Caco-2 (cell line): Measurements from ENCODE around the gene CAMKK2. TPM values are rescaled to one million over a fixed set of nuclear protein-coding genes. Genes with fewer than 3 reads are reported as not detected.

Experiments
- BruUV-seq: library from RNA; stranded (reverse); fragments of 400-500 nt; replicated peaks from 2 replicates; lab custom pipeline; 2021; lab: Mats Ljungman, UMichigan
- CTCF ChIA-PET: fragments of 300-600 bp; sonication (Branson Sonifier 250); formaldehyde crosslinking; loops from one replicate; lab custom pipeline; 2022; ENCODE audit warnings: antibody characterized with exemption; lab: Charles Lee
- POLR2A ChIA-PET: fragments of 300-600 bp; sonication (Branson Sonifier 250); formaldehyde crosslinking; loops from one replicate; lab custom pipeline; 2022; ENCODE audit warnings: antibody characterized with exemption; lab: Charles Lee
- DNase-seq, 2 experiments: peaks; one replicate each; pipeline versions ENCODE4 v3.0.0 to v3.0.0-alpha.2; 2020 to 2022
- H3K27me3 ChIP-seq: replicated peaks from 2 replicates; pipeline ENCODE4 v1.6.0; 2011; ENCODE audit warnings: low read length; ENCODE audit not compliant: control insufficient read depth, insufficient read depth
- H3K36me3 ChIP-seq: 2 replicates; pipeline ENCODE4 v1.5.1; 2011; ENCODE audit warnings: low read length; ENCODE audit not compliant: control insufficient read depth, insufficient read depth
- H3K4me1 ChIP-seq: fragments of 250-450 bp; sonication (Bioruptor Pico); 2 replicates; pipeline ENCODE4 v1.5.1; 2020; ENCODE audit warnings: mild to moderate bottlenecking
- H3K4me3 ChIP-seq: 2 replicates; pipeline ENCODE4 v1.5.1; 2011; ENCODE audit warnings: low read depth, mild to moderate bottlenecking, control low read depth, low read length
- H3K9me3 ChIP-seq: fragments of 250-450 bp; sonication (Bioruptor Pico); 2 replicates; pipeline ENCODE4 v1.5.1; 2020; ENCODE audit warnings: mild to moderate bottlenecking, moderate library complexity
- H3K27ac Mint-ChIP-seq: one replicate; pipeline ENCODE4 v1.8.0; 2022; ENCODE audit warnings: mixed read lengths; ENCODE audit not compliant: unreplicated experiment
- H3K27me3 Mint-ChIP-seq: one replicate; pipeline ENCODE4 v1.8.0; 2022; ENCODE audit warnings: mixed read lengths; ENCODE audit not compliant: insufficient read depth, unreplicated experiment
- H3K36me3 Mint-ChIP-seq: one replicate; pipeline ENCODE4 v1.8.0; 2022; ENCODE audit warnings: mild to moderate bottlenecking, mixed read lengths; ENCODE audit not compliant: insufficient read depth, unreplicated experiment
- H3K4me1 Mint-ChIP-seq: one replicate; pipeline ENCODE4 v1.8.0; 2022; ENCODE audit warnings: low read depth, mixed read lengths; ENCODE audit not compliant: unreplicated experiment
- H3K4me3 Mint-ChIP-seq: one replicate; pipeline ENCODE4 v1.8.0; 2022; ENCODE audit warnings: mild to moderate bottlenecking, moderate library complexity, mixed read lengths; ENCODE audit not compliant: unreplicated experiment
- H3K9me3 Mint-ChIP-seq: one replicate; pipeline ENCODE4 v1.8.0; 2022; ENCODE audit warnings: mixed read lengths; ENCODE audit not compliant: unreplicated experiment
- intact Hi-C: fragments of 100-400 bp; cut with micrococcal nuclease; formaldehyde crosslinking; loops from one replicate; pipeline ENCODE4 v1.10.0; 2022; ENCODE audit not compliant: unreplicated experiment
- total RNA-seq: library from RNA; stranded (reverse); gene quantifications from 2 replicates; pipeline ENCODE4 v1.2.3, GENCODE V29; 2022
- TF ChIP-seq, protein P1 (sequence below), 2 experiments: fragments of 200-600 bp in 1 of 2; IDR thresholded peaks; 1 replicate in 1 of 2; 2 replicates in 1 of 2; pipeline versions ENCODE4 v1.5.1 to v1.8.0; 2011 to 2022; ENCODE audit warnings: antibody characterized with exemption in 1 of 2, control low read depth in 1 of 2, inconsistent platforms in 1 of 2, low read depth in 1 of 2, low read length in 1 of 2, mild to moderate bottlenecking in 1 of 2, moderate library complexity in 1 of 2; ENCODE audit not compliant: insufficient read depth in 1 of 2, severe bottlenecking in 1 of 2, unreplicated experiment in 1 of 2

CAMKK2 gene
- total RNA-seq, 1 experiment from 2014 or later = 31.0 TPM

DNA sequence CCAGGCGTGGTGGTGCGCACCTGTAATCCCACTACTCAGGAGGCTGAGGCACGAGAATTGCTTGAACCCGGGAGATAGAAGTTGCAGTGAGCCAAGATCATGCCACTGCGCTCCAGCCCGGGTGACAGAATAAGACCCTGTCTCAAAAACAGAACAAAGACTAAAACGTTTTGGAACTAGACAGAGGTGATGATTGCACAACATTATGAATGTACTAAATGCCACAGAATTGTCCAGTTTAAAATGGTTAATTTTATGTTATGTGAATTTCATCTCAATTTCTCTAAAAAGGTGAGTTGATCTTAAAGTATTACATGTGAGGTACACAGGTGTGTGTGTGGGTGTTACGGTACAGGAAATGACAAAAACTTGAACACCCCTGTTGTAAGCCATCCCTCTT is 70.1 kb downstream of the CAMKK2 start:
- Histone ChIP-seq H3K9me3 (no peaks in the 10 kb centered on the region), H3K36me3 (peaks cover 5% of the 10 kb centered on the region), H3K27me3 (no peaks in the 10 kb centered on the region), H3K4me3 (no peak overlapping the region), H3K4me1 (peaks cover 42% of the 10 kb centered on the region)
- no peaks in the 10 kb centered on the region for H3K27me3 Mint-ChIP-seq
- H3K9me3 Mint-ChIP-seq = no peaks in the 10 kb centered on the region
- BruUV-seq = no TSS peak
- POLR2A ChIA-PET = interaction anchor here (0.8 kb wide), 1 partner anchor 9 kb away, joined by 3 read pairs; no protein-coding TSS in a partner anchor
- intact Hi-C loops = loop anchor here (2.0 to 5.0 kb wide), 2 partner anchors 70 to 114 kb away; partner anchors contain the start of gene CAMKK2
- peaks cover 31% of the 10 kb centered on the region for H3K36me3 Mint-ChIP-seq
- TF ChIP-seq, protein P1, sequence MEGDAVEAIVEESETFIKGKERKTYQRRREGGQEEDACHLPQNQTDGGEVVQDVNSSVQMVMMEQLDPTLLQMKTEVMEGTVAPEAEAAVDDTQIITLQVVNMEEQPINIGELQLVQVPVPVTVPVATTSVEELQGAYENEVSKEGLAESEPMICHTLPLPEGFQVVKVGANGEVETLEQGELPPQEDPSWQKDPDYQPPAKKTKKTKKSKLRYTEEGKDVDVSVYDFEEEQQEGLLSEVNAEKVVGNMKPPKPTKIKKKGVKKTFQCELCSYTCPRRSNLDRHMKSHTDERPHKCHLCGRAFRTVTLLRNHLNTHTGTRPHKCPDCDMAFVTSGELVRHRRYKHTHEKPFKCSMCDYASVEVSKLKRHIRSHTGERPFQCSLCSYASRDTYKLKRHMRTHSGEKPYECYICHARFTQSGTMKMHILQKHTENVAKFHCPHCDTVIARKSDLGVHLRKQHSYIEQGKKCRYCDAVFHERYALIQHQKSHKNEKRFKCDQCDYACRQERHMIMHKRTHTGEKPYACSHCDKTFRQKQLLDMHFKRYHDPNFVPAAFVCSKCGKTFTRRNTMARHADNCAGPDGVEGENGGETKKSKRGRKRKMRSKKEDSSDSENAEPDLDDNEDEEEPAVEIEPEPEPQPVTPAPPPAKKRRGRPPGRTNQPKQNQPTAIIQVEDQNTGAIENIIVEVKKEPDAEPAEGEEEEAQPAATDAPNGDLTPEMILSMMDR (IDR thresholded peaks at IDR 0.05; ENCODE audit: insufficient read depth in 1 of 2, low read depth in 1 of 2, low read length in 1 of 2, severe bottlenecking in 1 of 2, unreplicated experiment in 1 of 2) = no peak
- H3K4me1 Mint-ChIP-seq = peaks cover 15% of the 10 kb centered on the region
- CTCF ChIA-PET = interaction anchor here (1.0 to 1.2 kb wide), 2 partner anchors 9 to 217 kb away, joined by 3 read pairs; no protein-coding TSS in a partner anchor
- no peak overlapping the region for H3K4me3 Mint-ChIP-seq
- peak overlapping the region; percentile 89 for H3K27ac Mint-ChIP-seq
- no peak for DNase-seq

DNA sequence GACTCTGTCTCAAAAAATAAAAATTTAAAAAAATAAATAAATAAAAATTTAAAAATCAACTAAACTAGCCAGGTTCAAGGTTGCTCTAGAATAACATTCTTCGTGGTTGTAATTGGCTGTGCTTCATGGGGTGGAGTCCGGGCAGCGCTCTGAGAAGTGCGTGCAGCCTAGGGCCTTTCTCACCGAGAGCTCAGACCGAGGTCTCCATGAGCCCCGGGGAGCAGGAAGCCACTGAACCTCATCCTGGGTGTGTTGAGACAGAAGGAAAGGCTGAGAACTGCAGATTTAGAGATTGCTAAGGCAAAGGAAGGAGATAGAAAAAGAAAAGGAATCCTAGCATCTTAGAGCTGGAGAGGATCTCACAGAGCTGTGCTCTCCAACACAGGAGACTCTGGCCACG is 71.9 kb downstream of the CAMKK2 start:
- peaks cover 5% of the 10 kb centered on the region for H3K36me3 ChIP-seq
- TF ChIP-seq, protein P1 (IDR thresholded peaks at IDR 0.05; ENCODE audit: insufficient read depth in 1 of 2, low read depth in 1 of 2, low read length in 1 of 2, severe bottlenecking in 1 of 2, unreplicated experiment in 1 of 2) = no peak
- Mint-ChIP-seq H3K9me3 (no peaks in the 10 kb centered on the region), H3K4me3 (no peak overlapping the region), H3K36me3 (peaks cover 39% of the 10 kb centered on the region), H3K27ac (no peak overlapping the region), H3K27me3 (no peaks in the 10 kb centered on the region), H3K4me1 (peaks cover 10% of the 10 kb centered on the region)
- H3K4me1 ChIP-seq = peaks cover 32% of the 10 kb centered on the region
- no peaks in the 10 kb centered on the region for H3K9me3 ChIP-seq
- ChIA-PET POLR2A (no interaction called here), CTCF (no interaction called here)
- DNase-seq = no peak
- no TSS peak for BruUV-seq
- no peaks in the 10 kb centered on the region for H3K27me3 ChIP-seq
- no peak overlapping the region for H3K4me3 ChIP-seq
- intact Hi-C loops = no loop called here

DNA sequence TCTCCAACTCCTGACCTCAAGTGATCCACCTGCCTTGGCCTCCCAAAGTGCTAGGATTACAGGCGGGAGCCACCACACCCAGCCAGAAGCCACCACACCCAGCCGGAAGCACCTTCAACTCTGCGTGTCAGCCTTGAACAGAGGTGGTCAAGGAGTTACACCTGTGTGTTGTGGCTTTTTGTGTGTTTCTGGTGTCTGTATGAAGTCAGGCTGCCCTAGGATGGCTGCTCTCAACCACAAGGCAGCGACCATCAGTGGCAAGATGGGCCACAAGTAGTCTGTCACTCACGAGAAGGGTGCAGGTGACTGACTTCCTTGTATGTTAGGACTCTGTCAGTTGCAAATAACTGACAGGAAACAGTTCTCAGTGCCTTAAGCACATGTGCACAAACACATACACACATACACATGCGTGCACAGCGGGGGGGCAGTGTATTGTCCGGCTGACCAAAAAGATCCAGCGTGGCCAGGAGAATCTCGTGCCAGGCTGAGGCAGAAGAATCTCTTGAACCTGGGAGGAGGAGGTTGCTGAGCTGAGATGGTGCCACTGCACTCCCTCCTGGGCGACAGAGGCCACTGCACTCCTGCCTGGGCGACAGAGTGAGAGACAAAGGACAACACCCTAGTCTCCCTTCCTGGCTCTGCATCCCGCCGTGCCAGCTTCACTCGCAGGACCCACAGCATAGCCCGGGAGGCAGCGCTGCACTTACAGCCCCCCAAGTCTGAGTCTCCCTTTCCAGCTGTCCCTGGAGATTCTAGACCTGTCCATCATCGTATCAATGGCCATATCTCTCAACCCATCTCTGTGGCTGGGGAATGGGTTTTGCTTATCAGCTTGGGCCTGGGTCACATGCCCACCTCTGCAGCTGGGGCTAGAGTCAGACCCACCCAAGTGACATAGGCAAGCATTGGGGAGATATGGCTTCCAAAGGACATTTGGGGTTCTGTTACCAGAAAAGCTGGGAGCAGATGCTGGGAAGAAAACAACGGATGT is 72.9 kb downstream of the CAMKK2 start:
- intact Hi-C loops = no loop called here
- Mint-ChIP-seq H3K9me3 (no peaks in the 10 kb centered on the region), H3K27me3 (no peaks in the 10 kb centered on the region), H3K4me1 (peaks cover 9% of the 10 kb centered on the region), H3K36me3 (peaks cover 39% of the 10 kb centered on the region), H3K27ac (peak overlapping the region; percentile 25), H3K4me3 (no peak overlapping the region)
- Histone ChIP-seq H3K4me1 (peaks cover 23% of the 10 kb centered on the region), H3K4me3 (no peak overlapping the region), H3K9me3 (no peaks in the 10 kb centered on the region), H3K36me3 (peaks cover 2% of the 10 kb centered on the region), H3K27me3 (no peaks in the 10 kb centered on the region)
- POLR2A ChIA-PET = no interaction called here
- TF ChIP-seq, protein P1 (IDR thresholded peaks at IDR 0.05; ENCODE audit: insufficient read depth in 1 of 2, low read depth in 1 of 2, low read length in 1 of 2, severe bottlenecking in 1 of 2, unreplicated experiment in 1 of 2) = peak in 1 of 2 experiments; percentile 26
- BruUV-seq = no TSS peak
- peak in 1 of 2 experiments; percentile 35 for DNase-seq
- CTCF ChIA-PET = interaction anchor here (1.0 kb wide), 1 partner anchor 107 kb away, joined by 3 read pairs; no protein-coding TSS in a partner anchor
